GM23248 (cell line): ENCODE data around the gene SEZ6L2. TPM values are rescaled to one million over a fixed set of nuclear protein-coding genes. Genes with fewer than 3 reads are reported as not detected.

Source experiments
- DNase-seq: peaks from one replicate; pipeline ENCODE4 v3.0.0-alpha.2; 2015
- H2AFZ ChIP-seq: fragments of 200-600 bp; sonication (generic); 2 replicates; pipeline ENCODE4 v1.6.1; 2016; ENCODE audit warnings: antibody characterized with exemption
- H3F3A ChIP-seq: fragments of 200-600 bp; sonication (generic); 2 replicates; pipeline ENCODE4 v1.6.1; 2016; ENCODE audit warnings: mild to moderate bottlenecking, antibody characterized with exemption, mixed run types; ENCODE audit not compliant: insufficient read depth
- H3K27ac ChIP-seq: fragments of 200-600 bp; sonication (generic); 2 replicates; pipeline ENCODE4 v1.5.1; 2016; ENCODE audit warnings: mild to moderate bottlenecking
- H3K27me3 ChIP-seq: fragments of 200-600 bp; sonication (generic); replicated peaks from 2 replicates; pipeline ENCODE4 v1.6.1; 2016; ENCODE audit warnings: mild to moderate bottlenecking; ENCODE audit not compliant: insufficient read depth
- H3K36me3 ChIP-seq: fragments of 200-600 bp; sonication (generic); 2 replicates; pipeline ENCODE4 v1.6.1; 2016; ENCODE audit warnings: low read depth, mild to moderate bottlenecking
- H3K4me1 ChIP-seq: fragments of 200-600 bp; sonication (generic); 2 replicates; pipeline ENCODE4 v1.6.1; 2016; ENCODE audit warnings: mild to moderate bottlenecking; ENCODE audit not compliant: insufficient read depth
- H3K4me2 ChIP-seq: fragments of 200-600 bp; sonication (generic); one replicate; pipeline ENCODE4 v1.6.1; 2016; ENCODE audit warnings: mild to moderate bottlenecking; ENCODE audit not compliant: unreplicated experiment
- H3K4me3 ChIP-seq: fragments of 200-600 bp; sonication (generic); 2 replicates; pipeline ENCODE4 v1.5.1; 2016; ENCODE audit warnings: mild to moderate bottlenecking
- H3K79me2 ChIP-seq: fragments of 200-600 bp; sonication (generic); 2 replicates; pipeline ENCODE4 v1.6.1; 2016; ENCODE audit warnings: mild to moderate bottlenecking; ENCODE audit not compliant: insufficient read depth
- H3K9ac ChIP-seq: fragments of 200-600 bp; sonication (generic); 2 replicates; pipeline ENCODE4 v1.6.1; 2016; ENCODE audit warnings: mild to moderate bottlenecking
- H3K9me2 ChIP-seq: fragments of 200-600 bp; sonication (generic); 2 replicates; pipeline ENCODE4 v1.6.1; 2016; ENCODE audit warnings: mixed run types, mild to moderate bottlenecking, moderate library complexity; ENCODE audit not compliant: insufficient read depth
- H3K9me3 ChIP-seq: fragments of 200-600 bp; sonication (generic); one replicate; pipeline ENCODE4 v1.6.1; 2017; ENCODE audit warnings: low read depth
- H4K20me1 ChIP-seq: fragments of 200-600 bp; sonication (generic); 2 replicates; pipeline ENCODE4 v1.6.0; 2016; ENCODE audit not compliant: insufficient read depth
- EZH2 ChIP-seq: fragments of 200-600 bp; sonication (generic); IDR thresholded peaks from 2 replicates; pipeline ENCODE4 v1.6.1; 2018; ENCODE audit warnings: antibody characterized with exemption, mild to moderate bottlenecking; ENCODE audit not compliant: insufficient read depth, poor library complexity, severe bottlenecking
- EZH2phosphoT487 ChIP-seq: fragments of 200-600 bp; sonication (generic); IDR thresholded peaks from 2 replicates; pipeline ENCODE4 v1.6.1; 2018; ENCODE audit warnings: antibody characterized with exemption, moderate library complexity, mild to moderate bottlenecking, low read depth; ENCODE audit not compliant: insufficient read depth
- WGBS, 2 experiments: methylation state at CpG; one replicate each; pipeline ENCODE4 v1.1.6; 2015 to 2017; ENCODE audit warnings: low lambda C conversion rate in 2 of 2, low coverage in 1 of 2; ENCODE audit errors: missing lambda C conversion rate in 2 of 2; 5-methylcytosine and 5-hydroxymethylcytosine counted together
- in situ Hi-C: fragments of 300-500 bp; cut with MboI; formaldehyde crosslinking; loops from 2 replicates; pipeline ENCODE4 v1.15.0; 2020
- polyA plus RNA-seq: library from polyadenylated mRNA; unstranded; fragments of >200 nt; fragmentation: Nextera tagmentation; extraction: Ambion mirVana; gene quantifications from 2 replicates; pipeline ENCODE4 v1.2.1, GENCODE V29; 2016
- total RNA-seq: library from RNA; depleted of rRNA; stranded (reverse); fragments of >200 nt; shearing (Covaris generic); gene quantifications from 2 replicates; pipeline ENCODE4 v1.2.3, GENCODE V29; 2014

Gene SEZ6L2
- total and polyA plus RNA-seq, 2 experiments from 2014 or later = 6.9 to 34.7 TPM

GRCh38 chr16:29900888-29901606 is 1.7 kb upstream of the SEZ6L2 start:
- Histone ChIP-seq H3K9me2 (no peaks in the 10 kb centered on the region), H3K4me2 (peak overlapping the region; percentile 82), H2AFZ (peak overlapping the region; percentile 82), H3K4me1 (peaks cover 9% of the 10 kb centered on the region), H3K27ac (peak overlapping the region; percentile 73), H4K20me1 (no peaks in the 10 kb centered on the region), H3F3A (no peaks in the 10 kb centered on the region), H3K9ac (peak overlapping the region; percentile 78), H3K4me3 (peak overlapping the region; percentile 82), H3K9me3 (no peaks in the 10 kb centered on the region), H3K36me3 (no peaks in the 10 kb centered on the region), H3K79me2 (peaks cover 30% of the 10 kb centered on the region), H3K27me3 (no peaks in the 10 kb centered on the region)
- TF ChIP-seq EZH2phosphoT487 (no peak), EZH2 (no peak)
- in situ Hi-C loops = no loop called here
- DNase-seq = peak; percentile 49
- 37 to 42% methylated on average over 20 to 31 of the region's 31 CpGs for WGBS, 2 experiments

DNA sequence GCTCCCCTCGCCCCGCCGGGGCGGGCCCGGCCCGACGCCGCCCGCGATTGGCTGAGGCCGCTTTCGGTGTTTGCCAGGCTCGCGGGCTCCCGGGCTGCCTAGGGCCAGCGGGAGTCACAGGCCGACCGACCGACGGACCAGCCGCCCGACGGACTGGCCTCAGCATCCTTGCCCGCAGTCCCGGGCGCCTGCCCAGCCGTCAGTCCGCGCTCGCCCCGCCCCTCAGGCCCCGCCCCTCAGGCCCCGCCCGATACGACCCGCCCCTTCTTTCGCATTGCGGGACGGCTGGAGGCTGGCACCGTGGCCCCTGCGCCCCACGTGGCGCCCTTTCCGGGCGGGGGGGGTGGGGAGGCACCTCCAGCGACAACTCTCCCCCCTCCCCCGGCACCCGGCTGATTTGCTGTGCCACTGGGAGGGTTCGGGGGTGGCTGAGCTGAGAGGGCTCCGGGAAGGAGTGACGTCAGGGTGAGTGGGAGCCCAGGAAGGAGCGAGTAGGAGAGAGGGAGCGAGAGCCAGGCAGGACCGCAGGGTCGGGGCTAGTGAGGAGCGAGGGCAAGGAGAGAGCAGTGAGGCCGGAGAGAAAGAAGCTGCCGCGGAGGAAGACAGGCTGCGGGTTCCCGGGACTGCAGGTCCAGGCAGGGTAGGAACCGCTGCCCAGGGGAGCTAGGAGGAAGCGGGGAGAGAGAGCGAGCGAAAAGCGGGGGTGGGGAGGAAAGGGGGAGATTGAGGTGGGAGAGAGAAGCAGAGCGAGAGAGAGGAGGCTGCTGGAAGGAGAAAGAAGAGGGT is 945 bp upstream of the SEZ6L2 start, which contains the start of gene ASPHD1:
Gene ASPHD1, plus strand, starts transcription at position 387 of the 786 bp plus-strand sequence. CDS start 484 bp downstream, outside the sequence.
- in situ Hi-C loops = no loop called here
- Histone ChIP-seq H4K20me1 (no peaks in the 10 kb centered on the region), H3F3A (no peaks in the 10 kb centered on the region), H3K4me1 (peaks cover 9% of the 10 kb centered on the region), H3K9me2 (no peaks in the 10 kb centered on the region), H3K27me3 (no peaks in the 10 kb centered on the region), H3K9me3 (no peaks in the 10 kb centered on the region), H3K4me3 (peak within 1 kb of the TSS; percentile 82), H3K27ac (peak within 1 kb of the TSS; percentile 81), H2AFZ (peak within 1 kb of the TSS; percentile 82), H3K79me2 (peaks cover 30% of the 10 kb centered on the region), H3K36me3 (no peaks in the 10 kb centered on the region), H3K4me2 (peak within 1 kb of the TSS; percentile 82), H3K9ac (peak within 1 kb of the TSS; percentile 79)
- 1% methylated on average over 18 to 47 of the region's 67 CpGs for WGBS, 2 experiments
- TF ChIP-seq EZH2phosphoT487 = no peak
- TF ChIP-seq EZH2 = no peak
- DNase-seq = peak; percentile 95

- in situ Hi-C loops = no loop called here
- Histone ChIP-seq H3K4me1 (peaks cover 9% of the 10 kb centered on the region), H3K9me3 (no peaks in the 10 kb centered on the region), H3K27me3 (no peaks in the 10 kb centered on the region), H3K4me2 (peak overlapping the region; percentile 58), H3K9me2 (no peaks in the 10 kb centered on the region), H3F3A (no peaks in the 10 kb centered on the region), H2AFZ (peak overlapping the region; percentile 82), H3K36me3 (no peaks in the 10 kb centered on the region), H3K4me3 (peak overlapping the region; percentile 82), H4K20me1 (no peaks in the 10 kb centered on the region), H3K79me2 (peaks cover 30% of the 10 kb centered on the region), H3K27ac (peak overlapping the region; percentile 81), H3K9ac (peak overlapping the region; percentile 79)
- peak; percentile 67 for DNase-seq
- 3% methylated on average over 14 to 25 of the region's 25 CpGs for WGBS, 2 experiments
- TF ChIP-seq EZH2 (no peak), EZH2phosphoT487 (no peak)
Observed at GRCh38 chr16:29898804-29899515, 390 bp downstream of the SEZ6L2 start.
